K562 (cell line): ENCODE data around the gene MFAP3. TPM values are rescaled to one million over a fixed set of nuclear protein-coding genes. Genes with fewer than 3 reads are reported as not detected.

Experiments
- ATAC-seq: fragments of 200-7000 bp; cut with Tn5 transposase; 3 replicates; pipeline ENCODE4 v1.9.1; 2020; ENCODE audit warnings: moderate library complexity
- Bru-seq: library from RNA; stranded (reverse); fragments of 400-500 nt; gene quantifications from one replicate; lab custom pipeline; 2021; lab: Mats Ljungman, UMichigan
- BruChase-seq, 2 experiments: library from RNA; stranded (reverse); fragments of 400-500 nt; gene quantifications; one replicate each; lab custom pipeline; 2021; lab: Mats Ljungman, UMichigan
- BruUV-seq: library from RNA; stranded (reverse); fragments of 400-500 nt; replicated peaks from 2 replicates; lab custom pipeline; 2021; lab: Mats Ljungman, UMichigan
- CTCF ChIA-PET: fragments of 300-600 bp; formaldehyde crosslinking; extraction: SDS; loops from one replicate; lab custom pipeline; 2021; ENCODE audit warnings: low intra/inter-chr PET ratio; lab: Yijun Ruan, JAX
- POLR2A ChIA-PET: fragments of 300-600, 350-650 bp; sonication (Branson Sonifier 250); formaldehyde crosslinking; extraction: SDS; loops from one replicate; lab custom pipeline; 2021; ENCODE audit warnings: antibody characterized with exemption, inconsistent platforms; lab: Yijun Ruan, JAX
- DNase-seq, 4 experiments: peaks; one replicate each; pipeline versions ENCODE4 v3.0.0 to v3.0.0-alpha.2; 2011 to 2018; ENCODE audit warnings: low spot score in 3 of 4, mixed read lengths in 3 of 4; ENCODE audit errors: extremely low read depth in 1 of 4
- FAIRE-seq: peaks from 2 replicates; lab custom pipeline; 2011; peaks lifted over from hg19 to GRCh38; lab: Jason Lieb, UNC
- H2AFZ ChIP-seq: 2 replicates; pipeline ENCODE4 v1.6.0; 2011; ENCODE audit warnings: low read depth, low read length, control low read depth, inconsistent platforms
- H3K27ac ChIP-seq: fragments of 200-600 bp; 3 replicates; pipeline ENCODE4 v1.8.0; 2011; ENCODE audit warnings: low read depth, mild to moderate bottlenecking, control low read depth, inconsistent platforms, low read length, moderate library complexity, mixed read lengths; ENCODE audit errors: extremely low read depth
- H3K27me3 ChIP-seq, 2 experiments: fragments of 300-600 bp in 1 of 2; 2 replicates in 1 of 2; 3 replicates in 1 of 2; pipeline versions ENCODE4 v1.6.0 to v1.8.0; 2011; ENCODE audit warnings: inconsistent platforms in 2 of 2, low read length in 2 of 2, mild to moderate bottlenecking in 1 of 2, mixed read lengths in 1 of 2, moderate library complexity in 1 of 2; ENCODE audit not compliant: control insufficient read depth in 2 of 2, insufficient read depth in 2 of 2
- H3K36me3 ChIP-seq: fragments of 300-600 bp; 3 replicates; pipeline ENCODE4 v1.8.0; 2011; ENCODE audit warnings: mild to moderate bottlenecking, low read length, inconsistent platforms; ENCODE audit not compliant: control insufficient read depth, insufficient read depth
- H3K4me1 ChIP-seq, 2 experiments: fragments of 200-600 bp in 1 of 2; replicated peaks in 1 of 2; 2 replicates in 1 of 2; 3 replicates in 1 of 2; pipeline versions ENCODE4 v1.5.1 to v1.8.0; 2011; ENCODE audit warnings: inconsistent platforms in 2 of 2, low read length in 2 of 2, mild to moderate bottlenecking in 1 of 2, mixed read lengths in 1 of 2, moderate library complexity in 1 of 2; ENCODE audit not compliant: control insufficient read depth in 2 of 2, insufficient read depth in 2 of 2
- H3K4me2 ChIP-seq: 2 replicates; pipeline ENCODE4 v1.6.1; 2011; ENCODE audit warnings: low read length, control low read depth, inconsistent platforms, mixed read lengths; ENCODE audit not compliant: insufficient read depth
- H3K4me3 ChIP-seq: fragments of 200-600 bp; sonication (generic), shearing (Covaris generic); 2 replicates; pipeline ENCODE4 v1.5.1; 2016; ENCODE audit warnings: control low read depth, inconsistent platforms
- H3K79me2 ChIP-seq: fragments of 200-600 bp; 3 replicates; pipeline ENCODE4 v1.8.0; 2011; ENCODE audit warnings: low read length, inconsistent platforms; ENCODE audit not compliant: control insufficient read depth, insufficient read depth
- H3K9ac ChIP-seq, 2 experiments: 2 replicates each; pipeline versions ENCODE4 v1.6.0 to v1.6.1; 2011; ENCODE audit warnings: low read depth in 2 of 2, low read length in 2 of 2, control low read depth in 1 of 2, inconsistent platforms in 1 of 2, mild to moderate bottlenecking in 1 of 2, mixed read lengths in 1 of 2; ENCODE audit not compliant: insufficient read depth in 1 of 2
- H3K9me1 ChIP-seq: one replicate; pipeline ENCODE4 v1.6.0; 2011; ENCODE audit warnings: inconsistent platforms, mild to moderate bottlenecking, low read length, moderate library complexity; ENCODE audit not compliant: control insufficient read depth, insufficient read depth
- H3K9me3 ChIP-seq: replicated peaks from 2 replicates; pipeline ENCODE4 v1.5.1; 2011; ENCODE audit warnings: low read depth, low read length, inconsistent platforms; ENCODE audit not compliant: control insufficient read depth, insufficient read depth
- H4K20me1 ChIP-seq: replicated peaks from 2 replicates; pipeline ENCODE4 v1.6.1; 2011; ENCODE audit warnings: low read length, inconsistent platforms, mixed read lengths; ENCODE audit not compliant: control insufficient read depth, insufficient read depth
- BRF2 ChIP-seq: IDR thresholded peaks from 3 replicates; pipeline ENCODE4 v1.6.1; 2011; ENCODE audit warnings: borderline replicate concordance, mild to moderate bottlenecking; ENCODE audit not compliant: insufficient read length, insufficient read depth
- FOS ChIP-seq: IDR thresholded peaks from 3 replicates; pipeline ENCODE4 v1.6.1; 2011; ENCODE audit not compliant: insufficient read length; ENCODE audit errors: extremely low read depth
- FUS ChIP-seq: fragments of 200-400 bp; formaldehyde crosslinking; optimal IDR thresholded peaks from 2 replicates; pipeline ENCODE3; 2017; ENCODE audit warnings: low read depth, low read length
- HMG20B ChIP-seq: fragments of 250-450 bp; sonication (Bioruptor Pico); IDR thresholded peaks from 2 replicates; pipeline ENCODE4 v1.5.0; 2021; ENCODE audit warnings: mild to moderate bottlenecking
- ZBTB12 ChIP-seq: fragments of 250-450 bp; sonication (Bioruptor Pico); IDR thresholded peaks from 2 replicates; pipeline ENCODE4 v1.4.0; 2020
- ZBTB9 ChIP-seq: fragments of 450-650 bp; formaldehyde crosslinking; IDR thresholded peaks from 2 replicates; pipeline ENCODE4 v1.4.0; 2020; ENCODE audit warnings: mild to moderate bottlenecking, moderate library complexity
- ZNF280B ChIP-seq: fragments of 250-450 bp; sonication (Bioruptor Pico); IDR thresholded peaks from 2 replicates; pipeline ENCODE4 v1.5.1; 2021; ENCODE audit warnings: mild to moderate bottlenecking
- ZNF699 ChIP-seq: fragments of 250-450 bp; sonication (Bioruptor Pico); IDR thresholded peaks from 2 replicates; pipeline ENCODE4 v1.8.0; 2021; ENCODE audit warnings: mild to moderate bottlenecking, moderate library complexity; ENCODE audit not compliant: insufficient replicate concordance
- ZNF75A ChIP-seq: fragments of 450-650 bp; formaldehyde crosslinking; IDR thresholded peaks from 2 replicates; pipeline ENCODE4 v1.4.0; 2020; ENCODE audit warnings: mild to moderate bottlenecking
- WGBS: fragments of 100-300 bp; shearing (Covaris generic); methylation state at CpG from one replicate; pipeline ENCODE4 v1.1.6; 2016; ENCODE audit warnings: low coverage, mixed read lengths; ENCODE audit not compliant: insufficient coverage; ENCODE audit errors: missing lambda C conversion rate; 5-methylcytosine and 5-hydroxymethylcytosine counted together
- in situ Hi-C: fragments of 300-500 bp; cut with MboI; formaldehyde crosslinking; loops from 4 replicates; pipeline ENCODE4 v1.15.0; 2018; ENCODE audit warnings: inconsistent platforms, mixed read lengths
- intact Hi-C: fragments of 100-400 bp; cut with micrococcal nuclease; formaldehyde crosslinking; loops from 2 replicates; pipeline ENCODE4 v1.14.2; 2022
- long read RNA-seq, 3 experiments: library from polyadenylated mRNA in 2 of 3; library from RNA in 1 of 3; unstranded in 2 of 3; stranded (forward) in 1 of 3; transcript quantifications; one replicate each; pipeline ENCODE4 v2.0.0, GENCODE V29; 2019 to 2022
- polyA minus RNA-seq, 3 experiments: library from RNA; depleted of rRNA, polyadenylated mRNA; stranded (reverse); fragments of >200 nt; gene quantifications; 2 replicates each; pipeline ENCODE4 v1.2.3, GENCODE V29; 2011
- polyA plus RNA-seq, 8 experiments: library from polyadenylated mRNA; depleted of rRNA in 4 of 8; stranded (reverse) in 5 of 8; unstranded in 3 of 8; fragments of >200 nt; fragmentation: Nextera tagmentation in 2 of 8; fragmentation: Illumina TruSeq in 1 of 8; extraction: Ambion mirVana in 2 of 8; extraction: Trizol in 1 of 8; gene quantifications; 2 replicates each; pipeline versions ENCODE4 v1.2.1 to v1.2.3, GENCODE V29; 2011 to 2014; ENCODE audit warnings: inconsistent platforms in 1 of 8, missing spikeins in 1 of 8
- total RNA-seq, 7 experiments: library from RNA; depleted of rRNA in 6 of 7; stranded (reverse); fragments of >200 nt in 6 of 7; fragmentation: Illumina TruSeq in 2 of 7; extraction: Trizol in 2 of 7; gene quantifications; 2 replicates each; pipeline versions ENCODE4 v1.2.1 to v1.2.3, GENCODE V29; 2011 to 2021; ENCODE audit warnings: low replicate concordance in 1 of 7

MFAP3 gene
- total RNA-seq (2011; cell fraction: chromatin; rRNA removed; ENCODE audit: low replicate concordance): 47.4 and 61.0 TPM in 2 replicates
- total RNA-seq (2011; cell fraction: nucleolus; rRNA removed): 32.5 and 34.3 TPM in 2 replicates
- total RNA-seq (2011; cell fraction: nucleoplasm; rRNA removed): 49.2 and 51.2 TPM in 2 replicates
- total RNA-seq (2014; rRNA removed) (12.5 and 18.9 TPM in 2 replicates), total RNA-seq (2014; rRNA removed; fragmentation: Illumina TruSeq; extraction: Trizol) (34.6 and 42.7 TPM in 2 replicates), total RNA-seq (2015; rRNA removed; fragmentation: Illumina TruSeq; extraction: Trizol) (33.2 and 39.1 TPM in 2 replicates), total RNA-seq (2021) (17.3 and 20.7 TPM in 2 replicates), polyA plus RNA-seq (2011; rRNA removed) (26.9 and 38.1 TPM in 2 replicates), polyA plus RNA-seq (2014; fragmentation: Illumina TruSeq; extraction: Trizol) (23.3 and 28.0 TPM in 2 replicates), polyA plus RNA-seq (2014; fragmentation: Nextera tagmentation; extraction: Ambion mirVana) (10 to 100 TPM in 1 of 2 experiments, 1 to 10 TPM in 1; 9.5 to 11.0 TPM), polyA plus RNA-seq (2014; rRNA removed) (14.2 and 18.6 TPM in 2 replicates), polyA minus RNA-seq (2011; rRNA and poly(A)+ RNA removed) (76.2 and 91.3 TPM in 2 replicates), Bru-seq, nascent RNA (percentile 90 among the genes with signal in this experiment), BruChase-seq, experiment 1, labeled RNA remaining after a 2-hour chase (percentile 88 among the genes with signal in this experiment), BruChase-seq, experiment 2, labeled RNA remaining after a 6-hour chase (percentile 86 among the genes with signal in this experiment)
- 13.5 and 15.3 TPM in 2 replicates for polyA plus RNA-seq (2011; cell fraction: cytosol; rRNA removed)
- 14.0 and 17.4 TPM in 2 replicates for polyA plus RNA-seq (2011; cell fraction: nucleus; rRNA removed)
- polyA plus RNA-seq (2012): 10.3 and 14.0 TPM in 2 replicates
- polyA minus RNA-seq (2011; cell fraction: cytosol; rRNA and poly(A)+ RNA removed): 15.8 and 32.4 TPM in 2 replicates
- polyA minus RNA-seq (2011; cell fraction: nucleus; rRNA and poly(A)+ RNA removed): 29.1 and 50.2 TPM in 2 replicates
- long read RNA-seq, experiment 1, transcript MFAP3-212 (3 exons, 643 nt): major isoform, 50 of 86 reads
- long read RNA-seq, experiment 1, partial matches to known transcripts: 22 of 86 reads
- long read RNA-seq, experiment 1, other reads (novel, unspliced or antisense): 12 of 86 reads
- long read RNA-seq, experiment 2, partial matches to known transcripts: 2 of 21 reads
- long read RNA-seq, experiment 2, other reads (novel, unspliced or antisense): 19 of 21 reads
- long read RNA-seq, experiment 3, transcript MFAP3-212 (3 exons, 643 nt): major isoform, 5 of 10 reads
- long read RNA-seq, experiment 3, partial matches to known transcripts: 1 of 10 reads
- long read RNA-seq, experiment 3, other reads (novel, unspliced or antisense): 3 of 10 reads

GRCh38 chr5:154038707-154039457 lies at the start of gene MFAP3, which contains the start of gene FAM114A2:
Gene MFAP3, plus strand, starts transcription at chr5:154038967. Its CDS starts 10,756 bp downstream, at chr5:154049723.
Gene FAM114A2, minus strand, starts transcription at chr5:154038910. Its CDS starts 3,957 bp downstream, at chr5:154034953.
- peak within 1 kb of the TSS; percentile 97 for H3K4me2 ChIP-seq
- FAIRE-seq (peak; percentile 93), ATAC-seq (peak; percentile 100), DNase-seq (peak; percentile 86 to 94 (median 89))
- peaks cover 47% of the 10 kb centered on the region for H3K79me2 ChIP-seq
- H3K4me3 ChIP-seq: peak within 1 kb of the TSS; percentile 87
- peak within 1 kb of the TSS; percentile 88 for H3K27ac ChIP-seq
- 0% methylated on average over 49 of the region's 51 CpGs for WGBS
- H4K20me1 ChIP-seq: no peaks in the 10 kb centered on the region
- H3K36me3 ChIP-seq: peaks cover 5% of the 10 kb centered on the region; the same call in 1 of the 3 replicates
- POLR2A ChIA-PET: interaction anchor here (0.7 to 1.7 kb wide), 16 partner anchors 9 to 722 kb away, joined by 3 to 16 read pairs (median 4); no protein-coding TSS in a partner anchor
- H3K9me1 ChIP-seq: no peaks in the 10 kb centered on the region
- peak within 1 kb of the TSS; percentile 88 to 98 for H3K9ac ChIP-seq
- intact Hi-C loops (loop anchor here (2.0 kb wide), 1 partner anchor 54 kb away; no protein-coding TSS in a partner anchor), in situ Hi-C loops (no loop called here)
- no peaks in the 10 kb centered on the region for H3K27me3 ChIP-seq
- H2AFZ ChIP-seq: peak within 1 kb of the TSS; percentile 99
- H3K4me1 ChIP-seq: 0 out of 5 replicates have a peak, but pooled peaks cover 0 to 4% of the 10 kb centered on the region in 2 experiments
- H3K9me3 ChIP-seq: no peaks in the 10 kb centered on the region
- CTCF ChIA-PET: interaction anchor here (0.6 to 0.7 kb wide), 2 partner anchors 604 to 607 kb away, joined by 3 read pairs; no protein-coding TSS in a partner anchor
- TSS peak; percentile 73 for BruUV-seq
- TF ChIP-seq BRF2 (no peak), FUS (no peak), ZNF280B (CRISPR knock-in tag) (no peak), ZBTB12 (CRISPR knock-in tag) (no peak), ZNF75A (no peak), ZNF699 (CRISPR knock-in tag) (no peak), HMG20B (no peak), ZBTB9 (CRISPR knock-in tag) (no peak), FOS (no peak)
